ENCODE data around the gene AARS1. TPM values are rescaled to one million over a fixed set of nuclear protein-coding genes. Genes with fewer than 3 reads are reported as not detected.

The AARS1 gene
- polyA plus RNA-seq, 1 of the 3 experiments (the other 2 are of a cell fraction), result 70.5 TPM

- Histone ChIP-seq H3K9me2 (no peaks in the 10 kb centered on the region), H3K9me3 (no peaks in the 10 kb centered on the region), H3K36me3 (replicated peaks in 1 of 2; ENCODE audit: control insufficient read depth in 1 of 2, insufficient read depth in 2 of 2, low read length in 1 of 2) (peaks cover 41 to 70% of the 10 kb centered on the region in 2 experiments), H3K4me1 (ENCODE audit: control insufficient read depth in 1 of 2, insufficient read depth in 2 of 2, low read depth in 1 of 2, low read length in 1 of 2) (peaks cover 0 to 2% of the 10 kb centered on the region in 2 experiments; a peak in 1 of 4 replicates), H3K4me3 (ENCODE audit: low read depth in 2 of 2, low read length in 1 of 2) (no peak overlapping the region), H3K27ac (ENCODE audit: low read depth in 2 of 2, low read length in 1 of 2) (no peak overlapping the region), H4K20me1 (ENCODE audit: insufficient read depth) (peaks cover 13% of the 10 kb centered on the region), H3K4me2 (no peak overlapping the region), H3K27me3 (ENCODE audit: insufficient read depth) (no peaks in the 10 kb centered on the region), H3K79me2 (ENCODE audit: insufficient read depth) (no peaks in the 10 kb centered on the region; the same call in 1 of the 2 replicates), H2AFZ (ENCODE audit: low read depth) (no peak overlapping the region), H3F3A (replicated peaks; ENCODE audit: insufficient read depth) (peaks cover 5% of the 10 kb centered on the region), H3K9ac (no peak overlapping the region)
- TF ChIP-seq EZH2phosphoT487 (IDR thresholded peaks at IDR 0.05; ENCODE audit: borderline replicate concordance, low read depth) (no peak), TEAD4 (IDR thresholded peaks at IDR 0.05; ENCODE audit: borderline replicate concordance, insufficient read depth) (no peak), RFX5 (IDR thresholded peaks at IDR 0.05; ENCODE audit: low read length) (no peak), EP300 (IDR thresholded peaks at IDR 0.05; ENCODE audit: borderline replicate concordance in 1 of 2, low read depth in 1 of 2, low read length in 1 of 2) (no peak), FOSL2 (IDR thresholded peaks at IDR 0.05; ENCODE audit: borderline replicate concordance, low read depth) (no peak), TAF1 (IDR thresholded peaks at IDR 0.05; ENCODE audit: borderline replicate concordance, low read depth, low read length) (no peak), NRF1 (IDR thresholded peaks at IDR 0.05; ENCODE audit: low read depth, low read length) (no peak), YY1 (IDR thresholded peaks at IDR 0.05; ENCODE audit: low read depth) (no peak), GATA2 (CRISPR knock-in tag; IDR thresholded peaks at IDR 0.05) (no peak), IRF3 (IDR thresholded peaks at IDR 0.05; ENCODE audit: low read depth, low read length) (no peak)
- TF ChIP-seq, protein P1, sequence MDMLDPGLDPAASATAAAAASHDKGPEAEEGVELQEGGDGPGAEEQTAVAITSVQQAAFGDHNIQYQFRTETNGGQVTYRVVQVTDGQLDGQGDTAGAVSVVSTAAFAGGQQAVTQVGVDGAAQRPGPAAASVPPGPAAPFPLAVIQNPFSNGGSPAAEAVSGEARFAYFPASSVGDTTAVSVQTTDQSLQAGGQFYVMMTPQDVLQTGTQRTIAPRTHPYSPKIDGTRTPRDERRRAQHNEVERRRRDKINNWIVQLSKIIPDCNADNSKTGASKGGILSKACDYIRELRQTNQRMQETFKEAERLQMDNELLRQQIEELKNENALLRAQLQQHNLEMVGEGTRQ (IDR thresholded peaks at IDR 0.05; ENCODE audit: borderline replicate concordance, low read depth, low read length), result no peak
- CTCF ChIA-PET, result interaction anchor here (1.4 to 2.8 kb wide), 2 partner anchors 11 to 20 kb away, joined by 3 to 15 read pairs; partner anchors contain the start of gene EXOSC6
- POLR2A ChIA-PET, result interaction anchor here (0.6 kb wide), 1 partner anchor 10 kb away, joined by 4 read pairs; no protein-coding TSS in a partner anchor
- WGBS (ENCODE audit: low lambda C conversion rate), result 94% methylated on average over 5 of the region's 10 CpGs
- DNase-seq, result no peak
These were observed 17.6 kb downstream of the AARS1 start for GRCh38 chr16:70271696-70272095.

GRCh38 chr16:70270176-70270575 lies 19.1 kb downstream of the AARS1 start:
- Histone ChIP-seq H3K27ac (ENCODE audit: low read depth in 2 of 2, low read length in 1 of 2) (no peak overlapping the region), H3K9ac (no peak overlapping the region), H3K4me3 (ENCODE audit: low read depth in 2 of 2, low read length in 1 of 2) (no peak overlapping the region), H3K27me3 (ENCODE audit: insufficient read depth) (no peaks in the 10 kb centered on the region), H3K36me3 (replicated peaks in 1 of 2; ENCODE audit: control insufficient read depth in 1 of 2, insufficient read depth in 2 of 2, low read length in 1 of 2) (peaks cover 41 to 71% of the 10 kb centered on the region in 2 experiments), H3K79me2 (ENCODE audit: insufficient read depth) (peaks cover 2% of the 10 kb centered on the region; the same call in 1 of the 2 replicates), H2AFZ (ENCODE audit: low read depth) (no peak overlapping the region), H3K4me1 (ENCODE audit: control insufficient read depth in 1 of 2, insufficient read depth in 2 of 2, low read depth in 1 of 2, low read length in 1 of 2) (no peaks in the 10 kb centered on the region), H4K20me1 (ENCODE audit: insufficient read depth) (peaks cover 13% of the 10 kb centered on the region), H3F3A (replicated peaks; ENCODE audit: insufficient read depth) (peaks cover 5% of the 10 kb centered on the region), H3K9me3 (no peaks in the 10 kb centered on the region), H3K9me2 (no peaks in the 10 kb centered on the region), H3K4me2 (no peak overlapping the region)
- ChIA-PET POLR2A (no interaction called here), CTCF (no interaction called here)
- DNase-seq, result no peak
- TF ChIP-seq, protein P1 (IDR thresholded peaks at IDR 0.05; ENCODE audit: borderline replicate concordance, low read depth, low read length), result no peak
- TF ChIP-seq TCF12 (IDR thresholded peaks at IDR 0.05) (no peak), GABPA (IDR thresholded peaks at IDR 0.05; ENCODE audit: low read depth) (no peak), RCOR1 (IDR thresholded peaks at IDR 0.05; ENCODE audit: low read length) (no peak), JUND (IDR thresholded peaks at IDR 0.05) (no peak), FOXJ3 (CRISPR knock-in tag; IDR thresholded peaks at IDR 0.05) (no peak), NRF1 (IDR thresholded peaks at IDR 0.05; ENCODE audit: low read depth, low read length) (no peak), SMC3 (IDR thresholded peaks at IDR 0.05; ENCODE audit: low read depth, low read length) (no peak), RAD21 (IDR thresholded peaks at IDR 0.05; ENCODE audit: low read length) (no peak)
- TF ChIP-seq, protein P2, sequence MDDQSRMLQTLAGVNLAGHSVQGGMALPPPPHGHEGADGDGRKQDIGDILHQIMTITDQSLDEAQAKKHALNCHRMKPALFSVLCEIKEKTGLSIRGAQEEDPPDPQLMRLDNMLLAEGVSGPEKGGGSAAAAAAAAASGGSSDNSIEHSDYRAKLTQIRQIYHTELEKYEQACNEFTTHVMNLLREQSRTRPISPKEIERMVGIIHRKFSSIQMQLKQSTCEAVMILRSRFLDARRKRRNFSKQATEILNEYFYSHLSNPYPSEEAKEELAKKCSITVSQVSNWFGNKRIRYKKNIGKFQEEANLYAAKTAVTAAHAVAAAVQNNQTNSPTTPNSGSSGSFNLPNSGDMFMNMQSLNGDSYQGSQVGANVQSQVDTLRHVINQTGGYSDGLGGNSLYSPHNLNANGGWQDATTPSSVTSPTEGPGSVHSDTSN (IDR thresholded peaks at IDR 0.05), result no peak
- WGBS (ENCODE audit: low lambda C conversion rate), result 92% methylated on average over 3 of the region's 3 CpGs

All from SK-N-SH (cell line).